ENCODE results near the gene BOK.

Gene BOK

GRCh38 chr2:241532733-241533601, 25.6 kb upstream of the BOK start:
- CTCF ChIA-PET, result no interaction called here
- no peak for TF ChIP-seq SUZ12 (IDR thresholded peaks at IDR 0.05)
- POLR2A ChIA-PET, result no interaction called here
- DNase-seq (ENCODE audit: extremely low spot score), result no peak

- no peak for DNase-seq (ENCODE audit: extremely low spot score)
- CTCF ChIA-PET, result no interaction called here
- POLR2A ChIA-PET, result interaction anchor here (1.1 kb wide), 1 partner anchor 167 kb away, joined by 3 read pairs; the partner anchor contains the start of gene ING5
- TF ChIP-seq SP1 (IDR thresholded peaks at IDR 0.05) (no peak), SUZ12 (IDR thresholded peaks at IDR 0.05) (no peak), FOXK2 (IDR thresholded peaks at IDR 0.05) (no peak), CTBP1 (IDR thresholded peaks at IDR 0.05; ENCODE audit: borderline replicate concordance) (no peak), PKNOX1 (IDR thresholded peaks at IDR 0.05) (no peak), BHLHE40 (IDR thresholded peaks at IDR 0.05; ENCODE audit: borderline replicate concordance) (no peak), HDGF (IDR thresholded peaks at IDR 0.05; ENCODE audit: borderline replicate concordance) (no peak), LEF1 (IDR thresholded peaks at IDR 0.05; ENCODE audit: borderline replicate concordance) (no peak), ARNT (IDR thresholded peaks at IDR 0.05) (no peak)
Observed at GRCh38 chr2:241534293-241534692, 24.3 kb upstream of the BOK start.

GRCh38 chr2:241534701-241535375, 23.7 kb upstream of the BOK start:
- CTCF ChIA-PET, result no interaction called here
- POLR2A ChIA-PET, result interaction anchor here (1.1 kb wide), 1 partner anchor 167 kb away, joined by 3 read pairs; the partner anchor contains the start of gene ING5
- no peak for DNase-seq (ENCODE audit: extremely low spot score)

GRCh38 chr2:241535871-241536655, 22.5 kb upstream of the BOK start:
- CTCF ChIA-PET, result interaction anchor here (0.9 kb wide), 1 partner anchor 11 kb away, joined by 3 read pairs; no protein-coding TSS in a partner anchor
- TF ChIP-seq FOXK2 (IDR thresholded peaks at IDR 0.05) (no peak), TARDBP (IDR thresholded peaks at IDR 0.05) (no peak), CTBP1 (IDR thresholded peaks at IDR 0.05; ENCODE audit: borderline replicate concordance) (no peak), SP1 (IDR thresholded peaks at IDR 0.05) (no peak), ELF4 (IDR thresholded peaks at IDR 0.05) (no peak), L3MBTL2 (conservative IDR thresholded peaks at IDR 0.05) (no peak), LEF1 (IDR thresholded peaks at IDR 0.05; ENCODE audit: borderline replicate concordance) (no peak), ARNT (IDR thresholded peaks at IDR 0.05) (no peak), HDGF (IDR thresholded peaks at IDR 0.05; ENCODE audit: borderline replicate concordance) (no peak), FOXM1 (IDR thresholded peaks at IDR 0.05; ENCODE audit: borderline replicate concordance) (no peak), FOXA1 (IDR thresholded peaks at IDR 0.05) (no peak)
- POLR2A ChIA-PET, result no interaction called here
- DNase-seq (ENCODE audit: extremely low spot score), result no peak

More at GRCh38 chr2:241534701-241535375, 23.7 kb upstream of the BOK start:
- TF ChIP-seq SUZ12 (IDR thresholded peaks at IDR 0.05) (no peak), ELF4 (IDR thresholded peaks at IDR 0.05) (no peak), FOXK2 (IDR thresholded peaks at IDR 0.05) (no peak), ARNT (IDR thresholded peaks at IDR 0.05) (no peak), TARDBP (IDR thresholded peaks at IDR 0.05) (no peak), NFRKB (IDR thresholded peaks at IDR 0.05) (no peak), L3MBTL2 (conservative IDR thresholded peaks at IDR 0.05) (no peak), PKNOX1 (IDR thresholded peaks at IDR 0.05) (no peak), FOXA1 (IDR thresholded peaks at IDR 0.05) (no peak), CTBP1 (IDR thresholded peaks at IDR 0.05; ENCODE audit: borderline replicate concordance) (no peak), BHLHE40 (IDR thresholded peaks at IDR 0.05; ENCODE audit: borderline replicate concordance) (no peak), HDGF (IDR thresholded peaks at IDR 0.05; ENCODE audit: borderline replicate concordance) (no peak), SP1 (IDR thresholded peaks at IDR 0.05) (no peak), LEF1 (IDR thresholded peaks at IDR 0.05; ENCODE audit: borderline replicate concordance) (no peak), ZNF384 (IDR thresholded peaks at IDR 0.05) (no peak), FOXM1 (IDR thresholded peaks at IDR 0.05; ENCODE audit: borderline replicate concordance) (no peak)

GRCh38 chr2:241538838-241539615, 19.5 kb upstream of the BOK start:
- no peak for DNase-seq (ENCODE audit: extremely low spot score)
- ChIA-PET POLR2A (no interaction called here), CTCF (no interaction called here)
- TF ChIP-seq FOXK2 (IDR thresholded peaks at IDR 0.05) (no peak), TARDBP (IDR thresholded peaks at IDR 0.05) (no peak), FOXA1 (IDR thresholded peaks at IDR 0.05) (no peak), FOXM1 (IDR thresholded peaks at IDR 0.05; ENCODE audit: borderline replicate concordance) (no peak), SP1 (IDR thresholded peaks at IDR 0.05) (no peak), CTBP1 (IDR thresholded peaks at IDR 0.05; ENCODE audit: borderline replicate concordance) (no peak), NFRKB (IDR thresholded peaks at IDR 0.05) (no peak), BHLHE40 (IDR thresholded peaks at IDR 0.05; ENCODE audit: borderline replicate concordance) (no peak), L3MBTL2 (conservative IDR thresholded peaks at IDR 0.05) (no peak), ARNT (IDR thresholded peaks at IDR 0.05) (no peak), HDGF (IDR thresholded peaks at IDR 0.05; ENCODE audit: borderline replicate concordance) (no peak), LEF1 (IDR thresholded peaks at IDR 0.05; ENCODE audit: borderline replicate concordance) (no peak), ZNF384 (IDR thresholded peaks at IDR 0.05) (no peak), ELF4 (IDR thresholded peaks at IDR 0.05) (no peak), SUZ12 (IDR thresholded peaks at IDR 0.05) (no peak), PKNOX1 (IDR thresholded peaks at IDR 0.05) (no peak)

Data from HEK293T (cell line).